Stimulated activated memory B cell treated with anti-CD40 and anti-IgM and Interleukin-4, amounts not matched to agents 10 μg/mL and 1 μg/mL and 100 μg/mL, for 72 hours (primary cell): ENCODE data around the gene PAXX.

Experiments
- ATAC-seq: fragments of 150-1000 bp; cut with Tn5 transposase; 2 replicates; pipeline ENCODE4 v1.10.0; 2021
- H3K27ac Mint-ChIP-seq: one replicate; pipeline ENCODE4 v1.8.0; 2022; ENCODE audit warnings: mild to moderate bottlenecking, mixed read lengths
- H3K27me3 Mint-ChIP-seq: one replicate; pipeline ENCODE4 v1.8.0; 2022; ENCODE audit warnings: mixed read lengths
- H3K36me3 Mint-ChIP-seq: one replicate; pipeline ENCODE4 v1.8.0; 2022; ENCODE audit warnings: mixed read lengths
- H3K4me1 Mint-ChIP-seq: one replicate; pipeline ENCODE4 v1.8.0; 2022; ENCODE audit warnings: mixed read lengths
- H3K4me3 Mint-ChIP-seq: one replicate; pipeline ENCODE4 v1.8.0; 2022; ENCODE audit warnings: mild to moderate bottlenecking, moderate library complexity, mixed read lengths
- H3K9me3 Mint-ChIP-seq: one replicate; pipeline ENCODE4 v1.8.0; 2022; ENCODE audit warnings: mixed read lengths

PAXX gene

DNA sequence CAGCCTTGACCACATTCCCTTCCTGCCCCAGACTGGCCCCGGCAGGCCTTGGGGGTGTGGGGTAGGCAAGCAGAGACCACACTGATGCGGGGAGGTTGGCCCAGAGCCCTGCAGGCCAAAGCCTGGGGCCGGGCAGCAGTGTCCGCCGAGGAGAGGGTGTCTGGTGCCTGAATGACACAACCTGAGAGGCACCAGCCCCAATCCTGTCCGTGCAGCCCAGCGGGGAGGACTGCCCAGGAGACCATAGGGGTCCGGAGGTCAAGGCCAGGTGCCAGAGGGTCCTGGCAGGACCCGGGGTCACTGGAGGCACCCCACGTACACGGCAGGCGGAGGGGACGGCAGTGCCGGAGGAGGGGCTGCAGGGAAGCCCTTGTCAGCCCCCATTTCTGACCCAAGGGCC lies 20.5 kb upstream of the PAXX start:
- Mint-ChIP-seq H3K9me3 (no peaks in the 10 kb centered on the region), H3K4me1 (no peaks in the 10 kb centered on the region)

DNA sequence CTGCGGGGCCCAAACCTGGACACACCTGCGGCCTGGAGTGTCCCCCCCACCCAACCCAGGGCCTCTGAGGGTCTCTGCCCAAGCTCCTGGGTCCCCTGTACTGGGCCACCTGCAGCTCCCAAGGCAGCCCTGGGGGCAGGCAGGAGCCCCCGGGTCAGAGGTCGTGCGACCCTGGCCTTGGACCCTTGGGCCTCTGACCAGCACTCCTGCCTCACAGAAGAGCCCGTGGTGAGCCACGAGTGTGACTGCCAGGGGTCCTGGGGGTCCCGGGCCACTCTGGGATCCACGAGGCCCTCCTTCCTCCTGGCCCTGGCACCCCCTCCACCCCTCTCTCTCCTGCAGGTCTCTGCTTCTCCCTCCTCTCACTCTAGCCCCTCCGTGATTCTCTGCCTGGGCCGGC lies 19.9 kb upstream of the PAXX start:
- peaks cover 72% of the 10 kb centered on the region for H3K27me3 Mint-ChIP-seq
- no peak for ATAC-seq
- H3K36me3 Mint-ChIP-seq = no peaks in the 10 kb centered on the region
- H3K4me3 Mint-ChIP-seq = no peak overlapping the region
- H3K27ac Mint-ChIP-seq = no peak overlapping the region
- H3K9me3 Mint-ChIP-seq = no peaks in the 10 kb centered on the region
- no peaks in the 10 kb centered on the region for H3K4me1 Mint-ChIP-seq

More for the DNA sequence above, 20.5 kb upstream of the PAXX start:
- Mint-ChIP-seq H3K27me3 (peaks cover 72% of the 10 kb centered on the region), H3K4me3 (no peak overlapping the region), H3K27ac (no peak overlapping the region), H3K36me3 (no peaks in the 10 kb centered on the region)
- ATAC-seq = no peak

DNA sequence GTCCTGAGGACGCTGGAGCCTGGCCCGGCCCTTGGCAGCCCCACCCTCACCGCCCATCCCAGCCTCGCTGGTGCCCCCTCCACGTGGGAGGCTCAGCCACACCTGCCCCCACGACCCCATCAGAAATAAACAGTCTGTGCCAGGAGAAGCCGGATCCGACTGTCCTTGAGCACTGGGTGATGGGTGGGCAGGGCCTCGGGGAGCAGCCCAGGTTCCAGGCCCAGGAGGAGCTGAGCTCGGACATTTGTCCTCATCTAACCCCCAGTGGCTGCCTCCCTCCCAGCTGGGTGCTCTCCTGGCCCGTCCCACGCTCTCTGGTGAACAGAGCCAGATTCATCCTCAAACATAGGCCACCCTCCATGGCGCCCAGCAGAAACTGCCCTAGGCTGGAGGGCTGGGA lies 19.5 kb upstream of the PAXX start:
- H3K9me3 Mint-ChIP-seq = no peaks in the 10 kb centered on the region
- no peaks in the 10 kb centered on the region for H3K36me3 Mint-ChIP-seq
- peaks cover 72% of the 10 kb centered on the region for H3K27me3 Mint-ChIP-seq
- no peaks in the 10 kb centered on the region for H3K4me1 Mint-ChIP-seq
- no peak for ATAC-seq
- H3K4me3 Mint-ChIP-seq = no peak overlapping the region
- no peak overlapping the region for H3K27ac Mint-ChIP-seq

DNA sequence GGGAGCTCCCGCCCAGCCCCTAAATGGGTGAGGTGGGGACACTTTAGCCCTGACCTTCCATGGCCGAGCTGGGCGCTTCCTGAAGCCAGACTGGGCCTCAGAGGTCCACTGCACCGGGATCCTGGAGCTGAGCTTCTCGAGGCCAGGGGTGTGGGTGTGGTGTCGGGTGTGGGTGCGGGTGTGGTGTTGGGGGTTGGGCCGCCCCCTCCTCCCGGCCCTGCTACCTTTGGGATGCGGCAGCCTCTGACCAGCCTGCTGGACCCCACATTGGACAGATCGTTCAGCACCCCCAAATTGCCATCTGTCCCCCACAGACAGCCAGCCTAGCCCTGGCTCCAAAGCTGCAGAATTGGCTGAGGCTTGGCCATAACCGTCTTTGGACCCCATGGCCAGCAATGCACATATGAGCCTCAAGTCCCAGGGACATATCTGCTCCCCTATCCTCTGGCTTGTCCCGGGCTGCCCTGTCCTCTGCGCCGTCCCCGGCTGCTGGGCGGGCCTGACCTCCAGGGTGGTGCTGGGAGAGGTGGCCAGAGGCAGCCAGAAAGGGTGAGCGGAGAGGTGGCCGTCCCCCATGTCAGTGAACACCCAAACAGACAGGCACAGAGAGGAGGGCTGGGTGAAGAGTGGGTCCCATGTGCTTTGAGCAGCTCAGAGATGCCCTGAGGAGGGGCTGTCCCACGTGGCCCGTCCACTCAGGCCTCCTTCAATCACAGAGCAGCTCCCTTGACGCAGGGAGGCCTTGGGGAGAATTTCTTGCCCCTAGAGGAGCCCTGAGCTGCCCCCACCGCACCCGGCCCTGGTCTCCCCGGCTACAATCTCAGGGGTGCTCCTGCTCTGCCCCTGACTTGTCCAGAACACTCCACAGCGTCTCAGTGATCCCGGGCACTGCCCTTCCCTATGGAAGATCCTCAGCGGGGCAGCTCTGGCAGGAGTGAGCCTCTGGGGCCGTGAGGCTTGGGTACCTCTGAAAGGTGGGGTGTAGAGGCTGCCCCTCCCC lies 18.3 kb upstream of the PAXX start:
- Mint-ChIP-seq H3K9me3 (no peaks in the 10 kb centered on the region), H3K4me3 (no peak overlapping the region), H3K4me1 (no peaks in the 10 kb centered on the region), H3K27ac (no peak overlapping the region), H3K36me3 (no peaks in the 10 kb centered on the region), H3K27me3 (peaks cover 62% of the 10 kb centered on the region)
- ATAC-seq = no peak

DNA sequence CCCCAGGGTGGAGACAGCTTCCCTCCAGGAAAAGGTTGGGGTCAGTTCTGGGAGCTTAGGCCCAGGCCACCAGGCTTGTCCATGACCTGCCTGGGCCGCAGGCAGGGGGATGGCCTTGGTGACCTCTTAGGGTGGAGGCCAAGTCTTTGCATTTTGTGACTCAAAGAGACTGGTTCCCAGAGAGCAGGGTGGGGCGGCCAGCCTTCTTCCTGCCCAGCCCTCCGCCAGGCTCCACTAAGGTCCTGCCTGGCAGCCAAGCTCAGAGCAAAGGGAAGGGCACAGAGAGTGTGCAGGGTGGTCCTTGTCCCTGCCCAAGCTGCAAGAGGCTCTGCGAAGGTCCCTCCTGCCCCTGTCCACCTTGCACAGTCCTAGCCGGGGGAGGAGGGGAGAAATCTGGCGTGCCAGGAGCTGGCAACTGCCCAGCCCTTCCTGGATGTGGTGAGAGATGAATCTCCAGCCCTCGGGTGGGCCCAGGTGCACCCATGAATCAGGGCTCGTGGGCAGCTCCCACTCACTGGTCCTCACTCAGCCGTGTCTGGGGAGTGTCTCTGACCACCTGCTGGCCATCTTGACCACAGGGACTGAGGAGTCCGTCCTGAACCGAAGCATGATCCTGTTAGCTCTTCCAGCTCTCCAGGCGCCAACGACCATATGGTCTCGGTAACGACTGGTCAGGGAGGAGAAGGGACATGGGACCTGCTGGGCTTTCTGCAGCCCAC lies 17.2 kb upstream of the PAXX start:
- H3K36me3 Mint-ChIP-seq = no peaks in the 10 kb centered on the region
- no peak for ATAC-seq
- no peak overlapping the region for H3K27ac Mint-ChIP-seq
- no peak overlapping the region for H3K4me3 Mint-ChIP-seq
- H3K4me1 Mint-ChIP-seq = no peaks in the 10 kb centered on the region
- H3K9me3 Mint-ChIP-seq = no peaks in the 10 kb centered on the region
- H3K27me3 Mint-ChIP-seq = peaks cover 55% of the 10 kb centered on the region

DNA sequence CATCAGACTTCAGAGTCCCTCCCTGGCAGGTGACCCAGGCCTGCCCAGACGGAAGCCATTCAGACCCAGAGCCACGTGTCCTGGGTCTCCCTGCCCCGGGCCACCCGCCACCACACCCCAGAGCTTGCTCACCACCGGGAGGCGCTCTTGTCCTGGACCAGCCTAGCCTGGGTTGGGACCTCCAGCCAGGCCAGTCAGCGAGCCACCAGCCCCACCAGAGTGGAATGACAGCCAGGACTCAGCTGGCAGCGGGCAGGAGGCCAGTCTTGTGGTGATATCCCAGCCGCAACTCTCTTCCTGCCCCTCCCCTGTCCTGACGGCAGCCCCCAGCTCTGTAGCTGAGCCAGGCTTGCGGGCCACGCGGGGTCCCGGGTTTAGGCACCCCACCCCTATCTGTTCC lies 16.6 kb upstream of the PAXX start:
- Mint-ChIP-seq H3K4me3 (no peak overlapping the region), H3K36me3 (no peaks in the 10 kb centered on the region), H3K27ac (no peak overlapping the region), H3K27me3 (peaks cover 55% of the 10 kb centered on the region), H3K4me1 (no peaks in the 10 kb centered on the region), H3K9me3 (no peaks in the 10 kb centered on the region)
- no peak for ATAC-seq

DNA sequence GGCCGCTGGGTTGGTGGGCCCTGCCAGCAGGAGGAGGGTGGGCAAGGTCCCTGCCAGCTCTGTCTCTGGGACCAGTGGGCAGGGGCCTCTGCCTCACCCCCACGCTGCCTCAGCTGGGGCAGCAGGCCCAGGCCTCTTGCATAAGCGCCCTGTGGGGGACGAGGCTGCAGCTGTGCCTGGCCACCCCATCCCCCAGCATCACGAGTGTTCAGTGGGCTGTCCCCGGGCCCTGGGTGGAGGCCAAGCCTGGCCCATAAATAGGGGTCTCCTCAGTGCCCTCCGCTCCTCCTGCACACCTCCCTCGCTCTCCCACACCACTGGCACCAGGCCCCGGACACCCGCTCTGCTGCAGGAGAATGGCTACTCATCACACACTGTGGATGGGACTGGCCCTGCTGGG lies 15.0 kb upstream of the PAXX start, which contains the start of gene PTGDS:
Gene PTGDS, plus strand, starts transcription at position 282 of the 400 bp plus-strand sequence. Its CDS starts 75 bp downstream, at position 357.
- Mint-ChIP-seq H3K9me3 (no peaks in the 10 kb centered on the region), H3K27me3 (peaks cover 62% of the 10 kb centered on the region), H3K36me3 (no peaks in the 10 kb centered on the region), H3K27ac (no peak within 1 kb of the TSS), H3K4me1 (no peaks in the 10 kb centered on the region), H3K4me3 (no peak within 1 kb of the TSS)
- ATAC-seq = no peak

DNA sequence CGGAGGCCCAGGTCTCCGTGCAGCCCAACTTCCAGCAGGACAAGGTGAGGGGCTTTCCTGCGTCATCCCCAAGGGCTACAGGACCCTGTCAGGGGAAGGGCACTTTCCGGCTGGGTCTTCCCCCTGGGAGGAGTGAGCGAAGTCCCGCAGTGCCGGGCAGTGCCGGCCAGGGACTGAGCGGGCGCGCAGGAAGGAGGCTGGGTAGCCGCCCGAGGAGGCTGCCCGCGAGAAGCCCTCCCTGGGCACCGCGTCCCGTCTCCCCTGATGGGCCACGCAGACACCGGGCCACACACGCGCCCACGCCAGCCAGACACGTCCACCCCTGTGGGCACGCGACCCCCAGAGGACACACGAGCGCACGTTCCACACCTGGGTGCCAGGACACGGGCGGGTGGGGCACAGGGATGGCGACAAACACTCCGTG lies 14.6 kb upstream of the PAXX start:
- Mint-ChIP-seq H3K27me3 (peaks cover 63% of the 10 kb centered on the region), H3K4me3 (no peak overlapping the region), H3K27ac (no peak overlapping the region), H3K9me3 (no peaks in the 10 kb centered on the region), H3K36me3 (no peaks in the 10 kb centered on the region), H3K4me1 (no peaks in the 10 kb centered on the region)
- no peak for ATAC-seq

DNA sequence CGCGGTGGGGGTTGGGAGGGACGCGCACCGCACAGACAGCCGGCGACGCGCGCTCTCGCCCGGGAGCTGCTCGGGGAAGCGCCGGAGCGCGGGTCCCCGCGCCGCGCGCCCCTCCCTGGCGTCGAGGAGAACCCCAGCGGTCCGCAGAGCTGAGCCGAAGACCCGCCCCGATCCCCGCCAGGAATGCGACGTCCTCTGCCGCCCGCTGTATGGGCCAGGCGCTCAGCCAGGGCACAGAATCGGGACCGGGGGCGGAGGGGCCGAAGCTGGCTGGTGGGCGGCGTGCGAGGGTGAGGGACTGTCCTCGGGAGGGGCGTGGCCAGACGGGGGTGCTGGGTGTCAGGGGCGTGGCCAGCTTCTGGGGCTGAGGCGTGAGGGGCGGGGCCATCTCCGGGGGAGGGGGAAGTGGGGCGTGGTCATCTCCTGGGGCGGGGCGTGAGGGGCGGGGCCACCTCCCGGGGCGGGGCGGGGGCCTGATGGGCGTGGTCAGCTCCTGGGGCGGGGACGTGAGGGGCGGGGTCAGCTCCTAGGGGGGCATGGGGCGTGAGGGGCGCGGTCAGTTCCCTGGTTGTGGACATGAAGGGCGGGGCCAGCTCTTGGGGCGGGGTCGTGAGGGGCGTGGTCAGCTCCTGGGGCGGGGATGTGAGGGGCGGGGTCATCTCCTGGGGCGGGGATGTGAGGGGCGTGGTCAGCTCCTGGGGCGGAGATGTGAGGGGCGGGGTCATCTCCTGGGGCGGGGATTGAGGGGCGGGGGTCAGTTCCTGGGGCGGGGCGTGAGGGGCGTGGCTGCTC lies 14.0 kb upstream of the PAXX start:
- H3K4me3 Mint-ChIP-seq = no peak overlapping the region
- no peak overlapping the region for H3K27ac Mint-ChIP-seq
- no peaks in the 10 kb centered on the region for H3K4me1 Mint-ChIP-seq
- peaks cover 63% of the 10 kb centered on the region for H3K27me3 Mint-ChIP-seq
- ATAC-seq = no peak
- no peaks in the 10 kb centered on the region for H3K36me3 Mint-ChIP-seq
- no peaks in the 10 kb centered on the region for H3K9me3 Mint-ChIP-seq

DNA sequence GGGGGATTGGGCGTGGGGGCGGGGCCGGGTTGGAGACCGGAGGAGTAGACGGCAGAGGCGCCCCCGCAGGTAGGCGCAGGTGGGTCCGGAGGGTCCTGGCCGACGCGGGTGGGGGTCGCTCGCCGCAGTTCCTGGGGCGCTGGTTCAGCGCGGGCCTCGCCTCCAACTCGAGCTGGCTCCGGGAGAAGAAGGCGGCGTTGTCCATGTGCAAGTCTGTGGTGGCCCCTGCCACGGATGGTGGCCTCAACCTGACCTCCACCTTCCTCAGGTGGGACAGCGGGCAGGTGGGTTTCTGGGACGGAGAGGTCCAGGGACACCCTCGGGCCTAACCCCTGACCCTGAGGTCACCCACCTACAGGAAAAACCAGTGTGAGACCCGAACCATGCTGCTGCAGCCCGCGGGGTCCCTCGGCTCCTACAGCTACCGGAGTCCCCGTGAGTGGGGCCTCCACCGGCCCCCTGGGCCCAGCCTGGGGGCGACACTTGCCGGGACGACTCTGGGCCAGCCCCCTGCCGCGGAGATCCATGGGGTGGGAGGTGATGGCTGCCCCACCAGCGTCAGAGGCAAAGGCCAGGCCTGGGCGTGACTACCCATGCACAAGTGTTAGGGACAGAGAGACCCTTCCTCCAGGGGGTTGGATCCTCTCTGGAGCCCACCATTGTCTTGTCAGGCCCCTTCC lies 13.2 kb upstream of the PAXX start:
- Mint-ChIP-seq H3K4me3 (no peak overlapping the region), H3K27ac (no peak overlapping the region), H3K4me1 (no peaks in the 10 kb centered on the region), H3K9me3 (no peaks in the 10 kb centered on the region), H3K27me3 (peaks cover 70% of the 10 kb centered on the region), H3K36me3 (no peaks in the 10 kb centered on the region)
- ATAC-seq = no peak

DNA sequence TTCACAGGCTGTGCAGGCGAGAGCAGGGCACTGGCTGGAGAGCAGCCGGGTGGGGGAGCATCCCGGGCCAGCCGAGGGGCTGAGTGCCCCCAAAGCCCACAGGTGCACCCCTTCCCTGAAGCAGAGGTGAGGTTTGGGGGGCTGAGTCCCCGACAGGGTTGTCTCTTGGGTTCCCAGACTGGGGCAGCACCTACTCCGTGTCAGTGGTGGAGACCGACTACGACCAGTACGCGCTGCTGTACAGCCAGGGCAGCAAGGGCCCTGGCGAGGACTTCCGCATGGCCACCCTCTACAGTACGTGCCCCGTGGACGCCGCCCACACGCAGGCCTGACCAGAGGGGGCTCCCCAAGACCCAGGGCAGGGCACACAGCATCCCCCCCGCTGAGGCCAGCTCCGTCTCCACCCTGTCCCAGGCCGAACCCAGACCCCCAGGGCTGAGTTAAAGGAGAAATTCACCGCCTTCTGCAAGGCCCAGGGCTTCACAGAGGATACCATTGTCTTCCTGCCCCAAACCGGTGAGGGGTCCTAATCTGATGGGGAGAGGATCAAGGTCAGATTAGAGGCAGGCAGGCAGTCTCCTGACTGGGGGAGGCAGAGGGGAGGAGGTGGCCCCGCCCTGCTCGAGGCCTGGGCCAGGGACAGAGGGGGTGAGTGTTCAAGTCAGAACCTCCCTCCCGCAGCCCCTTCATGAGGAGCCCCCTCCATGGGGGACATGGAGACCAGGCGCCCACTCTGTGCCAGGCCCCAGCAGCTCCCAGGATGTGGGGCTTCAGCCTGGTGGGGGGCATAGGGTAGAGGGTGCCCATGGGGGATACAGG lies 12.2 kb upstream of the PAXX start:
- no peaks in the 10 kb centered on the region for H3K4me1 Mint-ChIP-seq
- no peaks in the 10 kb centered on the region for H3K36me3 Mint-ChIP-seq
- no peak overlapping the region for H3K4me3 Mint-ChIP-seq
- peaks cover 79% of the 10 kb centered on the region for H3K27me3 Mint-ChIP-seq
- ATAC-seq = no peak
- no peak overlapping the region for H3K27ac Mint-ChIP-seq
- no peaks in the 10 kb centered on the region for H3K9me3 Mint-ChIP-seq

DNA sequence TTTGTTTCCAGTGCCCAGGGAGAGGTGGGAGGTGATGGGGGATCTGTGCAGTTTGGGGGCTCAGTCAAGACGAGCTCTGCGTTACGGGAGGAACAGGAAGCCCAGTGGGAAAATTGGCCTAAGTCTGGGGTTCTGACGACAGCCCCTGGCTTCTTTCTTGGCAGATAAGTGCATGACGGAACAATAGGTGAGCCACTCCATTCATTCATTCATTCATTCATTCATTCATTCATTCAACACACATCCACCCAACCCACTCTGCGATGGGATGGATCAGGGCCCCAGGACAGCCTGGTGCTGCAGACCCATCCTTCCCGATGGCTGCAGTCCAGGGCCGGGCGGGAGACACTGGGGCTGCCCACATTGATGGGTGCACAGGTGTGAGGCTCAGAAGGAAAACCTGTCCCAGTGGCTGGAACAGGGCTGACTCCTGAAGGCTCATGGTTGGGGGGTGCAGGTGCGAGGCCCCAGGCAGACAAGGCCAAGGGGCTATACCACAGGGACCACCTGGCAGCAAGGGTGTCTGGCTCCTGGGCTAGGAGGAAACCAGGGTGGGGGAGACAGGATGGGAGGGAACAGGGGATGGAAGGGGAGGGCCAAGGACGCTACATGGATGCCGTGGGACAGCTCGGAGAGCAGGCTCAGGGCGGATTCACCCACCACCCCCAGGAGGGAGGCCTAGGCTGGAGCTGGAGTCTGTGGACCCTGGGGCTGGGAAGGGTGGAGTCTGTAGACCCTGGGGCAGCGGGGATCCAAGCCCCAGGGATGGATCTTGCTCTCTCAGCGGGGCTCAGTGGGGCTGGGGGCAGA lies 11.3 kb upstream of the PAXX start:
- no peak overlapping the region for H3K4me3 Mint-ChIP-seq
- no peaks in the 10 kb centered on the region for H3K9me3 Mint-ChIP-seq
- H3K4me1 Mint-ChIP-seq = no peaks in the 10 kb centered on the region
- peaks cover 71% of the 10 kb centered on the region for H3K27me3 Mint-ChIP-seq
- H3K36me3 Mint-ChIP-seq = no peaks in the 10 kb centered on the region
- no peak overlapping the region for H3K27ac Mint-ChIP-seq
- ATAC-seq = no peak

DNA sequence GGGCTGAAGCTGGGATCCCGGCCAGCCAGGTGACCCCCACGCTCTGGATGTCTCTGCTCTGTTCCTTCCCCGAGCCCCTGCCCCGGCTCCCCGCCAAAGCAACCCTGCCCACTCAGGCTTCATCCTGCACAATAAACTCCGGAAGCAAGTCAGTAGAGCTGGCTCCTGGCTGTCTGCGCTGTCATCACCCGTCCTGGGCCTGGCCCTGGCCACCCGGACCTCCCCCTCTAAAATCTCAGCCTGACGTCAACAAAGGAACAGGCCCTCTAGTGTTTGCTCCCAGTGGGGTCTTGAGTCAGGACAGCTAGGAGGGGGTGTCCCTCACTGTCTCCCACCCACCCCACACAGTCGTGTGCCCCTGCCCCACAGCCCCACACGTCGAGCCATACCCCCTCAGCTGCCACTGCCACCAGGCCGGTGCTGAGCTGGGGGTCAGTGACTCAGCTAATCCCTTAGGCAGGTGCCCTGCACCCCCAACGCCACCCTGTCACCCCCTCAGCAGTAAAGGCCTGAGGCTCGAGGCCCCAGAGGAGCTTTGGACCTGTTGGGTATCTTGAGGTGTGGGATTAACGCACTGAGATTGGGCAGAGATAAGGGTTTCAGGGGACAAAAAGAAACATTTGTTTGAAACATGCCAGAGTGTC lies 10.5 kb upstream of the PAXX start:
- peaks cover 67% of the 10 kb centered on the region for H3K27me3 Mint-ChIP-seq
- H3K4me3 Mint-ChIP-seq = no peak overlapping the region
- H3K36me3 Mint-ChIP-seq = no peaks in the 10 kb centered on the region
- no peaks in the 10 kb centered on the region for H3K4me1 Mint-ChIP-seq
- no peak for ATAC-seq
- no peak overlapping the region for H3K27ac Mint-ChIP-seq
- H3K9me3 Mint-ChIP-seq = no peaks in the 10 kb centered on the region
